Stimulated activated CD8-positive, alpha-beta memory T cell treated with anti-CD3 and anti-CD28 coated beads, Interleukin-4, amount 100 ng/mL, for 48 hours (primary cell): ENCODE data around the gene FLNC.

Experiments used
- DNase-seq: peaks from one replicate; pipeline ENCODE4 v3.0.0-alpha.2; 2020

The FLNC gene

DNA sequence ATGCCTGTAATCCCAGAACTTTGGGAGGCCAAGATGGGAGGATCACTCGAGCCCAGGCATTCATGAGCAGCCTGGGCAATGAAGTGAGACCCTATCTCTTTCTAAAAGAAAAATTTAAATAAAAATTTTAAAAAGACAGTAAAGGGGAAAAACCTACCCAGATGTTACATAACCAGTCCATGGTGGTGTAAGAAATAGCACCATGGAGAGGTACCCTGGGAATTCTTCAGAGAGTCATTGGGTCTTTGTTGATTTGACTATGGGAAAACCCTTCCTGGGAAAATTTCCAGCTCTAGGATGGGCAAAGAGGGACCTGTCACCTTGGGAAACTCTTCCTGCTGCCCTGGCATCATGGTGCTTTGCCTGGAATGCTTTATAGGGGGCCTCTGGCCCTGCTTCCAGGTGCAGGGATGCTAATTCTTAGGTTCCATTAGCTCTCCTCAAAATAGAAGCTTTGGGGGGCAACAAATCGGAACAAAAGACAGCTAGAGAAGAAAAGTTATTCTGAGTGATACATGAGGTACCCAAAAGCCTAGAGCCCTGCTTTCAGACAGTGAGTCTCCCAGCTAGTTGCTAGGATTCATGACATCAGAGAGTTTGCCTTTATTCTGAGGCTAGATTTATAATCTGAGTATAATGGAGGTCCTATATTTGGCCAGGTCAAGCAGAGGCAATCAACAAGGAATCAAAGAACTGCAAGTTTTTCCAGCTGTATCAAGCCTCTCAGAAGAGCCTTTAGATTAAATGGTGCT, 28.4 kb upstream of the FLNC start:
- no peak for DNase-seq

DNA sequence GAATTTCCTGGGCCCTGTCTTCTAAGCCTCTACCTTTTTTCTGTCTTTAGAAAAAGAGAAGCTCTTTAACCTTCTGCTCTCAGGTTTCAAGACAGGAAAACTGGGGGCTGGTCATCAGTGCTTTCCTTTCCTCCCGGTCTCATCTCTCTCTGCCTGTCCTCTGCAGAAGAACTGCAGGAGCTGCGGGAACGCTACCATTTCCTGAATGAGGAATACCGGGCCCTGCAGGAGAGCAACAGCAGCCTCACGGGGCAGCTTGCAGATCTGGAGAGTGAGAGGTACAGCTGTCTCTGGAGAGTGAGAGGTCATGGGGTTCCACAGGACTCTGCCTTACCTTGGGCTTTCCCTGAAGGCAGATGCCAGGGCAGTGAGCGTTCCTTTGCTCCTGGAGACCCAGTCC, 25.7 kb upstream of the FLNC start:
- no peak for DNase-seq

DNA sequence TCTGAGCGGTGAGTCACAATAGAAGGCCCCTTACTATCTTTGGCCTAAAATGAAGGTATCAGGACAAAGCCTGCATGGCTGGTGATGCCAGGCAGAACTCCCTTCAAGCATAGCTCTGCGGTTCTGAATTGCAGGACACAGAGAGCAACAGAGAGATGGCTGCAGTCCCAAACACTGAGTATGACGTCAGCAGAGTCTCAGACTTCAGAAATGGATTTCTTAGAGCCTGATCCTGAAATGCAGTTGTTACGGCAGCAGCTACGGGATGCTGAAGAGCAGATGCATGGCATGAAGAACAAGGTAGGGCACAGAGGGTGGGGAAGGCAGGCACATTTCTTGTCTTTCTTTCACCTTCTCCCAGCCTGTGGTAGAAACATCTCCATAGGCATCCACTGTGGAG, 25.0 kb upstream of the FLNC start:
- DNase-seq: no peak

DNA sequence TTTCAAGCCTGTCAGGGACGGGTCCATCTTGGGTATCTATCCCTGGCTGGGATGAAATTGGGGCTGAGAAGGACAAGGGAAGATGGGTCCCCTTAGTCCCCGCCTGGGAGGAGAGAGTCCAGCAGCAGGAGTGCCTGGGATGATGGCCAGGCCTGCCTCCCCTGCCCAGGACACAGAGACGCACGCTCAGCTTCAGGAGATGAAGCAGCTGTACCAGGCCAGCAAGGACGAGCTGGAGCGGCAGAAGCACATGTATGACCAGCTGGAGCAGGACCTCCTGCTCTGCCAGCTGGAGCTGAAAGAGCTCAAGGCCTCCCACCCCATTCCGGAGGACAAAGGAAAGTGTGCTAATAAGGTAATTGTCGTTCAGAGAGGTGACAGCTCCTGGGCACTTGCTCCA, 23.0 kb upstream of the FLNC start:
- DNase-seq: no peak

DNA sequence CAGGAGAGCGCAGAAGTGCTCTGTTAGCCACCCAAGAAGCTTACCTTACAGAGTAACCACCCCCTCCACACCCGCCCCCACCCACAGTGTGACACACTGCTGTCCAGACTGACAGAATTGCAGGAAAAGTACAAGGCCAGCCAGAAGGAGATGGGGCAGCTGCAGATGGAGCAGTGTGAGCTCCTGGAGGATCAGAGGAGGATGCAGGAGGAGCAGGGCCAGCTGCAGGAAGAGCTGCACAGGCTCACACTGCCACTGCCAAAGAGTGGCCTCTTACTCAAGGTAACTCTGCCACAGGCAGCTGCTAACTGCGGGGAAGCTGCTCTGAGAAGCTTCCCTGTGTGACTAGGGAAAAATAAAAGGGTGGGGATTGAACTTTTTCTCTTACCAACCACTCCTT, 20.8 kb upstream of the FLNC start:
- DNase-seq: no peak

DNA sequence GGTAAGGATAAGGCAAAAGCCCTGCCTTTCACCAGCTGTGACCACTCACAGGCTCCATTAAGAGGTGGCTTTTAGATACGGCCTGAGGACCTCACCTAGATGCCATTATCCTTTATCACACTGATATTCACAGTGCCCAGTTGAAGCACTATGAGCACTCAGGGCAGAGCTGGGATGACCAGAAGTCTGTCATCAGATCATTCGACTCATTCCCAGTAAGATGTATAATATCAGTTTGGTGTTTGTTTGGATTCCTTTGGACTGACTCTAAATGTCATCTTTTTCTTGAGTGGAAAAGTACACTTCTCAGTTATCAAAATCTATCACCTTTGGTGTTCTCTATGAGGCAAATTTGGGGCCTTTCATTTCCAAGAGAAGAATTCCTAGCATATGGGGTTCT, 19.7 kb upstream of the FLNC start:
- no peak for DNase-seq

- no peak for DNase-seq
Observed at GRCh38 chr7:128810997-128811396, 19.2 kb upstream of the FLNC start.

DNA sequence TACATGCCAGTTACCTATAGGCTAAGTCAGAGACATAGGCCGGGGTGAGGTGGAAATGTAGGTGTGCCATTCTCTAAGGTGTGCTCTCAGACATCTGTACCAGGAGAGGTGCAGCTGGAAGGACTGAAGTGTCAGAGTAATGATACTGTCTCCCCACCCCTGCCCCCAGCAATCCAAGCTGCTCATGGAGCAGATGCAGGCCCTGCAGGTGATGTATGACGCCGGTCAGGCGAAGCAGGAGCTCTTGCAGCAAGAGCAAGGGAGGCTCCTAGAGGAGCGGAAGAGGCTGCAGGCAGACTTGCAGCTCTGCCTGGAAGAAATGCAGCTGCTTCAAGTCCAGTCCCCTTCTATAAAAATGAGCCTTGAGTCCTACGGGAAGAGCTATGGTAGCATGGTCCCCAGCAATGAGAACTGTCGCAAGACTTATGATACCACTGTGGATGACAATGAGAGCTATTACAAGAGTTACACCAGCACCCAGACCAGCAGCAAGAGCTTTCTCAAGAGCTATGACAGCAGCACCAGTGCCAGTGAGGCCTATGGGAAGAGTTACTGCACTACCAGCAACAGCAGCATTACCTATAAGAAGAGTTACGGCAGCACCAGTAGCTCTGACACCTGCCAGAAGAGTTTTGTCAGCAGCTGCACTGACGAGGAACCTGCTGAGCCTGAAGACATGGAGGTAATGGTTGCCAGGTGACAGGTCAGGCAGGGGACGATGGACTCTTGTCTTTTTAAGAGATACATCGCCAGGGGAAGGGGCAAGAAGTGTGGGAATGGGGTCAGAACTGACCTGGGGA, 18.4 kb upstream of the FLNC start:
- no peak for DNase-seq

DNA sequence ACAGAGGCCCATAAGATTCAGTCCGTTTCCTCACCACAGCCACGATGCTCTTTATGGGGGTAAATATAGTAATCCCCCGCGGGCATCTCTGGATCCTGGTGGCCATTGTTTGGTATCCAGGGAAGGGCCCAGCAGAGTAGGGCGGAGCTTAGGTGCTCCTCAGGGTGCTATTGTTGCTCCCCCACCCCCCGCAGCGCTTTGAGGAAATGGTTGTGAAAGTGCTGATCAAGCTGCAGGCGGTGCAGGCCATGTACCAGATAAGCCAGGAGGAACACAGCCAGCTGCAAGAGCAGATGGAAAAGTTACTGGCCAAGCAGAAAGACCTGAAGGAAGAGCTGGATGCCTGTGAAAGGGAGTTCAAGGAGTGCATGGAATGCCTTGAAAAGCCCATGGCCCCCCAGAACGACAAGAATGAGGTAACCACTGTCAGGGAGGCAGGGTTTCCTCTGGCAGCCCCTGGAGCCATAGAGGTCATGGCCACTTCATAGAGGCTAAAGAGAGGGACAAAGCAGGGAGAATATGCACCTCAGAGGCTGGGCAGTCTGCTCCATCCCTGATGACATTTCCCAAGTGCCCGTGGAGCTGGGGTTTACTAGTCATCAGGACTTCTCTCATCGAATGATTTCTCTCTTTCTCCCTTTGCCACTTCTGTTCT, 17.6 kb upstream of the FLNC start:
- no peak for DNase-seq

DNA sequence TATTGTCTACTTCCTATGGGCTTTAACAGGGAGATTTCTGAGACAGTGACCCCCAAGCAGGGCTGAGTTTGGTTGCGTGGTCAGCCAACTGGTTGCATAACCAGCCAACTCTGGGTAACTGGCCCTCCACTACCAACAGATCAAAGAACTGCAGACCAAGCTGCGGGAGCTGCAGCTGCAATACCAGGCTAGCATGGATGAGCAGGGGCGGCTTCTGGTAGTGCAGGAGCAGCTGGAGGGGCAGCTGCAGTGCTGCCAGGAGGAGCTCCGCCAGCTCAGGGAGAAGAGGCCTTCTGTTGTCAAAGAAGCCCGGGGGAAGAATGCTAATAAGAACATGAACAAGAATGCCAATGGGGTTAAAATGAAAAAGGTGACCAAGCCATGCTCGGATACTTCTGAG, 15.7 kb upstream of the FLNC start:
- no peak for DNase-seq

DNA sequence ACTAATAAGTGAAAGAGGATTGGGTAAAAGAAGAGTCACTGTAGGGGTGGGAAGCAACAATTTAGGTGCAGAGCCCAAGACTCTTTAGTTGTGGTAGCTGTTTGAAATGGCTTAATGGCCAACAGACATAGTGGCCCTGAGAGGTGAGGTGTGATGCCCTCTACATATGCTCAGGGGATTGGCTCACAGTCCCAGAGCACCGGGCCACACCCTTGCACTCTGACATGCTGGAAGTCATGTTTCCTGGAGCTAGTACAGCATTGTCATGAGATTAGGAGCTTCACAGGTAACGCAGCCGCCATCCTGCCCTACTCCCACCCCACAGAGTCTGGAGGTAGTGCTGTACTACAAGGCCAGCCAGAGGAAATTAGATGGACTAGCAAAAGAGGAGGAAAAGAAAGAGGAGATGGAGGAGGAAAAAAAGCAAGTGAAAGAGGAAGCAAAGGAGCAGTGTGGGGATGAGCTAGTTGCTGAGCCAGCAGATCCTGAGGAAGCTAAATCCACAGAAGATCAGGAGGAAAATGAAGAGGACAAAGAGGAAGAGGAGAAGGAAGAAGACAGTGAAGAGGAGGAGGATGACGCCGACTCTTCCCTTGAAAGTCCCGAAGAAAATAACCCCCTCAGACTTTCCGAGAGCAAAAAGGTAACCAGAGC, 14.8 kb upstream of the FLNC start:
- no peak for DNase-seq

DNA sequence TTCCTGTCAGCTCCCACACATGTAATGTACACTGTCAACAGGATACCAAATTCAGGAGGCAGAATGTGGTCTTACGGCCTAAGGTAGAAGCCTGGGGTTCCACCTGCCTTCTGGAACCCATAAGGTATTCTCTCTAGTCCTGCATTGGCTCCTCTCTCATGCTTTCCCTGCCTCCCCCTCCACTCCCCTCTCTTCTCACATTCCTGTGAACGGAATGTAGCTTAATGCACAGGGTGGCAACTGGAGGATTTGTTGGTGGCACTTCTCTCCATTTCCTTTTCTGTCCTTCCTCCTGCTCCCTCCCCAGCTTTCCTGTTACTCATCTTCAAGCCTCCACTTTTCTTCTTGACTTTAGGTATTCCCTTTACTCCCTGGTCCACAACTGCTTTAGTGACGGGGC, 11.5 kb upstream of the FLNC start:
- no peak for DNase-seq

DNA sequence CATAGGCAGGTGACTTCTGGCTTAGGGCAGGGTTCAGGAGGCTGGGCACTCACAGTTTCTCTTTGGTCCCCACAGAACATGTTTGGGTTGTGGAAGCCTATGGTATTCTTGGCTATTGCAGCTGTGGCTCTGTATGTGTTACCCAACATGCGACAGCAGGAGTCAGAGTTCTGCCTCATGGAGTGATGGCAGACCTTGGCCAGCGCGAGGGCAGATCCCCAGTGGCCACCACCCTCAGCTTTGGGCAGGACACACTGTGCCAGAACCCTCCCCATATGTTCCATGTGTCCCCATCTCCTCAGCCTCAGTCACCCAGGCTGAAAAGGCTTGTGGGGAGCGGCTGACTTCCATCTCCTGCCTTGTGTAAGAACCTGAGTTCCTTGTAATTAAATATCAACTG, 8.5 kb upstream of the FLNC start:
- DNase-seq: no peak

DNA sequence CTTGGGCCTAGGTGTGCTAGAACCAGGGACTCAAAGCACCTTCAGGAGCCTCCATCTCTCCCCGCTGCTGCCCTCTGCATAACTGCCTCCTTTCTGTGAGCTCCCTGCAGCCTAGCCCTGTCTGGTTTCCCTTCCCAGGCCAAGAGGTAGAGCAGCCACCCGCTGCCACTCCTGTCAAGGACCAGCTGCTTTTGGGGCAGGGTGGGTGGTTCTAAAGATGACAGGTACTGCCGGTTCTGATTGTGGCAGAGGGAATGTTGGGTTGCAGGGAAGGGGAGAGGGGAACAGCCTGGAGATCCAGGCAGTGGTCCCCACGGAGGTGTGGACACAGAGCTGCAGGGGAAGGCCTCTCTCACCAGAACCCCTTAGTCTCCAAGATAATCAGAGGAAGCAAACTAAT, 3.7 kb upstream of the FLNC start:
- DNase-seq: no peak

DNA sequence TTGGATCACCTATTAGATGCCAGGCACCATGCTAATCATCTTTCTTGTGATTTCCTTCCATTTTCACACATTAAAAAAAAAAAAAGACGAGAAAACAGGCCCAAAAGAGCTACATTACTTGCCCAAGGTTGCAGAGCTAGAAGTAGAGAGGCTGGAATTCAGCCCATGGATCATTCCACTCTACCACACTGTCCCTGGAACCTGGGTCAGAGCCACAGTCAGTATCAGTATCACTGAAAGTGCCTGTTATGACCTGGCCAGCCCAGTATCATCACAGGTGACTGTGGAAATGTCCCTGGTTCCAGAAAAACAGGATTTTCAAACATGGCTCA, 3.3 kb upstream of the FLNC start:
- no peak for DNase-seq

DNA sequence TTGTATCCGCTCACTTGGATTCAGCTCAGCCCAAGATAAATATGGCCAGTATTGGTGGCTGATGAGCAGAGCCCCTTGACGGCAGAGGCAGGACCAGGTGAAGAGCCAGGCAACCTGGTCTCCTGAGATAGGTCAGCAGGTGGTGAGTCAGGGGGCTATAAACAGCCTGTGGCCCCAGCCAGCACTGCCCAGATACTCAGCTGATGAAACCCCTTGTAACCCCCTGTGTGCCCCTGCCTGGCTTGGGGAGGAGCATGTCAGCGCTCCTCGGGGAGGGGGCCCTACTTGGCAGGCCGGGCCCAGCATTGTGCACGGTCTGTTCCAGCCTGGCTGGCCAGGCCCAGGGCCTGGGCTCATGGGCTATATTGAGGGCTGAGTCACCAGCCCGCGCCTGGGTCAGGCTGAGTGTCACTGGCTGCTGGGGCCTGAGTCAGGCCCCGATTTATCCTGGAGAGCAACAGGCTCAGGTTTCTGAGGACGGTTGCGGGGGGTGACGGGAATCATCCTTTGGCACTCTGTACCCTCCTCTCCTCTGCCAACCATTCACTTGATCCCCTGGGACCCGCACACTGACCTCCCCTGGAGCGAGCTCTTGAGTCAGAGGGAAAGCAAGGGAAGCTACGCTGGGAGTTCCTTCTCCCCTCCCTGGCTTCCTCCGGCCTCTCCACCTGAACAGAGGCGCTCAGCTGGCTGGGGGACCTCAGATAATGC, 2.8 kb upstream of the FLNC start:
- DNase-seq: no peak

DNA sequence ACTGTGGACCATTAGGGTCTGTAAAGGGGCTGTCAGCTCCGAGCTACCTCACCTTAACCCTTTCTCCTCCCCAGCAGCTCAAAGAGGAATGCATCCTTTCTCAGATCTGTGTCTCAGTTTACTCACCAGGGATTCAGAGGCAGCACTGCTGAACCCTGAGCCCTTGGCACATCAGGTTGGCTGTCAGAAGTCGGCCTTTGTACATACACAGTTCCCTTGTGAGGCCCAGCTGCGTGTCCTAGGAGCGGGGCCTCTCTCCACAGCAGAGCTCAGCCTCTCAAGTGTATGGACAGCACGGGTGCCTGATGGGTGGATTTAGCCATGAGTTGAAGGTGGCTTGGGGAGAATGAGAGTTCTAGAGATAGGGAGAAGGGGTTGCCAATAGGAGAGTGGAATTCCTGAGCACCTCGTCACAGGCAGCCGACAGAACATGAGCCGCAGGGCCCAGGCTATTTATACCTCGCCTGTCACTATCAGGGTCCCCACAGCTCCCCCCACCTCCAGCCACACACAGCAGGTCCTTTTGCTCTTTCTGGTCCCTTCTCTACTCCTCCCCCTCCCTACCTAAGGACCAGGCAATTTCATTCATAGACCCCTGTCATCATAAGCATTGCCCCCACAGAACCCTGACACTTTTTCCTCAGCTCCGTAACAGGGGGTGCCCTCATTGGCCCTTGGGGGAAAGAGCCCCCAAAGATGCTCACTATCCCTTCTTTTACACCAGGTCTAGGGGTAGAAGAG, 2.1 kb upstream of the FLNC start:
- no peak for DNase-seq

- DNase-seq: no peak
Observed at GRCh38 chr7:128829391-128830166, 627 bp upstream of the FLNC start.

GRCh38 chr7:128831178-128831993, 1.2 kb downstream of the FLNC start:
- no peak for DNase-seq
